HepG2 (cell line): ENCODE data around the gene AXIN2. TPM values are rescaled to one million over a fixed set of nuclear protein-coding genes. Genes with fewer than 3 reads are reported as not detected.

ENCODE experiments used
- ASH2L ChIP-seq: fragments of 300-600, 200-600 bp; sonication (generic); IDR thresholded peaks from 2 replicates; pipeline ENCODE4 v1.7.0; 2017; ENCODE audit warnings: low read depth, mild to moderate bottlenecking, moderate library complexity, mixed read lengths, low read length; ENCODE audit not compliant: insufficient read length
- CHCHD3 ChIP-seq: sonication (generic); formaldehyde crosslinking; IDR thresholded peaks from 2 replicates; pipeline ENCODE4 v1.8.0; 2022; ENCODE audit warnings: mild to moderate bottlenecking, missing genetic modification reagents, moderate library complexity
- EHMT2 ChIP-seq: fragments of 200-600 bp; sonication (generic); IDR thresholded peaks from 2 replicates; pipeline ENCODE4 v1.7.0; 2017; ENCODE audit warnings: antibody characterized with exemption, low read depth, low read length, borderline replicate concordance
- GLI4 ChIP-seq: sonication (generic); formaldehyde crosslinking; IDR thresholded peaks from 2 replicates; pipeline ENCODE4 v1.5.1; 2020; ENCODE audit warnings: missing genetic modification reagents, mild to moderate bottlenecking, moderate library complexity, borderline replicate concordance
- NCOR1 ChIP-seq: fragments of 200-600 bp; sonication (generic); IDR thresholded peaks from 2 replicates; pipeline ENCODE4 v1.7.0; 2017; ENCODE audit warnings: antibody characterized with exemption, low read length, borderline replicate concordance
- RNF2 ChIP-seq: fragments of 450-650 bp; conservative IDR thresholded peaks from 2 replicates; pipeline ENCODE4 v1.6.1; 2016; ENCODE audit warnings: low read depth
- SPEN ChIP-seq: sonication (generic); formaldehyde crosslinking; IDR thresholded peaks from 2 replicates; pipeline ENCODE4 v1.5.1; 2020; ENCODE audit warnings: low read depth, mild to moderate bottlenecking, missing genetic modification reagents
- TAF1 ChIP-seq: sonication (generic); formaldehyde crosslinking; IDR thresholded peaks from 2 replicates; pipeline ENCODE4 v1.4.0; 2020; ENCODE audit warnings: missing genetic modification reagents
- TBX2 ChIP-seq: sonication (generic); formaldehyde crosslinking; IDR thresholded peaks from 2 replicates; pipeline ENCODE4 v1.5.0; 2020; ENCODE audit warnings: missing genetic modification reagents, mild to moderate bottlenecking, borderline replicate concordance
- WIZ ChIP-seq: sonication (generic); formaldehyde crosslinking; IDR thresholded peaks from 2 replicates; pipeline ENCODE4 v1.5.1; 2020; ENCODE audit warnings: mild to moderate bottlenecking, missing genetic modification reagents
- ZBTB7B ChIP-seq: sonication (generic); formaldehyde crosslinking; IDR thresholded peaks from 2 replicates; pipeline ENCODE4 v1.4.0; 2020; ENCODE audit warnings: missing genetic modification reagents
- ZKSCAN5 ChIP-seq: sonication (generic); formaldehyde crosslinking; IDR thresholded peaks from 2 replicates; pipeline ENCODE4 v1.5.1; 2020; ENCODE audit warnings: mild to moderate bottlenecking, missing genetic modification reagents
- ZNF292 ChIP-seq: sonication (generic); formaldehyde crosslinking; IDR thresholded peaks from 2 replicates; pipeline ENCODE4 v1.8.1; 2022; ENCODE audit warnings: mild to moderate bottlenecking, low read depth, missing genetic modification reagents, borderline replicate concordance
- ZNF296 ChIP-seq: sonication (generic); formaldehyde crosslinking; conservative IDR thresholded peaks from 2 replicates; pipeline ENCODE4 v1.5.0; 2020; ENCODE audit warnings: mild to moderate bottlenecking, missing genetic modification reagents
- ZNF33B ChIP-seq: sonication (generic); formaldehyde crosslinking; IDR thresholded peaks from 2 replicates; pipeline ENCODE4 v1.5.1; 2020; ENCODE audit warnings: mild to moderate bottlenecking, missing genetic modification reagents
- ZNF510 ChIP-seq: sonication (generic); formaldehyde crosslinking; IDR thresholded peaks from 2 replicates; pipeline ENCODE4 v1.4.0; 2020; ENCODE audit warnings: low read depth, mild to moderate bottlenecking, missing genetic modification reagents
- ZNF670 ChIP-seq: sonication (generic); formaldehyde crosslinking; IDR thresholded peaks from 2 replicates; pipeline ENCODE4 v1.8.0; 2022; ENCODE audit warnings: mild to moderate bottlenecking, missing genetic modification reagents, borderline replicate concordance
- ZNF879 ChIP-seq: sonication (generic); formaldehyde crosslinking; IDR thresholded peaks from 2 replicates; pipeline ENCODE4 v1.8.1; 2023; ENCODE audit warnings: missing genetic modification reagents
- polyA plus RNA-seq, 8 experiments: library from polyadenylated mRNA; depleted of rRNA in 3 of 8; stranded (reverse) in 7 of 8; unstranded in 1 of 8; fragments of >200 nt; fragmentation: Illumina TruSeq in 4 of 8; extraction: Trizol in 4 of 8; gene quantifications; 2 replicates each; pipeline versions ENCODE4 v1.2.1 to v1.2.3, GENCODE V29; 2011 to 2016; ENCODE audit warnings: low read depth in 4 of 8, missing spikeins in 1 of 8, mixed read lengths in 1 of 8; ENCODE audit not compliant: insufficient read depth in 1 of 8
- total RNA-seq, 5 experiments: library from RNA; depleted of rRNA; stranded (reverse); fragments of >200 nt; fragmentation: Illumina TruSeq; extraction: Trizol; gene quantifications; 2 replicates each; pipeline ENCODE4 v1.2.3, GENCODE V29; 2016; ENCODE audit warnings: low read depth in 1 of 5
- TF ChIP-seq, protein P1 (sequence below): sonication (generic); formaldehyde crosslinking; IDR thresholded peaks from 2 replicates; pipeline ENCODE4 v1.4.0; 2020; ENCODE audit warnings: missing genetic modification reagents, mild to moderate bottlenecking, borderline replicate concordance
- TF ChIP-seq, protein P2 (sequence below): sonication (generic); formaldehyde crosslinking; IDR thresholded peaks from 2 replicates; pipeline ENCODE4 v1.5.0; 2020; ENCODE audit warnings: mild to moderate bottlenecking, missing genetic modification reagents, borderline replicate concordance
- TF ChIP-seq, protein P3 (sequence below): sonication (generic); formaldehyde crosslinking; IDR thresholded peaks from 2 replicates; pipeline ENCODE4 v1.5.1; 2020; ENCODE audit warnings: mild to moderate bottlenecking, missing genetic modification reagents, moderate library complexity

AXIN2 gene
- total and polyA plus RNA-seq, 2 of the 13 experiments (the other 11 are each of a cell fraction or from before 2014, with no cell fraction given), result 58.6 to 63.4 TPM

DNA sequence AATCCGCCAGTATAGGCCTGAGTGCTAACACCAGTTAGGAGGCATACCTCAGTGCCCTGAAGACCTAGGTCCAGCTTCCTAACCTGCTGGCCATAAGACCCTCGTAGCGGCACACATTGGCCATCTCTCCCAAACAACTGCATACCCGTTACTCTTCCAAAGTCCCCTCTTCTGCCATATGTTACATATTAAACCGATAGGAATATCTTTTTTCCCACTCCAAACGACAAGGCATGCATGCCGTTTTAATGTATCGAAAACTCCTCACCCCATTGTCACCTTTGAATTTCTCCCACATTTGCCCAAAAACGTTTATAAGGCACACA is 721 bp upstream of the AXIN2 start (continued):
- TF ChIP-seq ZNF670 (CRISPR knock-in tag), result 0 out of 2 replicates have a peak, but pooled peaks have one; percentile 7
- TF ChIP-seq, protein P1, sequence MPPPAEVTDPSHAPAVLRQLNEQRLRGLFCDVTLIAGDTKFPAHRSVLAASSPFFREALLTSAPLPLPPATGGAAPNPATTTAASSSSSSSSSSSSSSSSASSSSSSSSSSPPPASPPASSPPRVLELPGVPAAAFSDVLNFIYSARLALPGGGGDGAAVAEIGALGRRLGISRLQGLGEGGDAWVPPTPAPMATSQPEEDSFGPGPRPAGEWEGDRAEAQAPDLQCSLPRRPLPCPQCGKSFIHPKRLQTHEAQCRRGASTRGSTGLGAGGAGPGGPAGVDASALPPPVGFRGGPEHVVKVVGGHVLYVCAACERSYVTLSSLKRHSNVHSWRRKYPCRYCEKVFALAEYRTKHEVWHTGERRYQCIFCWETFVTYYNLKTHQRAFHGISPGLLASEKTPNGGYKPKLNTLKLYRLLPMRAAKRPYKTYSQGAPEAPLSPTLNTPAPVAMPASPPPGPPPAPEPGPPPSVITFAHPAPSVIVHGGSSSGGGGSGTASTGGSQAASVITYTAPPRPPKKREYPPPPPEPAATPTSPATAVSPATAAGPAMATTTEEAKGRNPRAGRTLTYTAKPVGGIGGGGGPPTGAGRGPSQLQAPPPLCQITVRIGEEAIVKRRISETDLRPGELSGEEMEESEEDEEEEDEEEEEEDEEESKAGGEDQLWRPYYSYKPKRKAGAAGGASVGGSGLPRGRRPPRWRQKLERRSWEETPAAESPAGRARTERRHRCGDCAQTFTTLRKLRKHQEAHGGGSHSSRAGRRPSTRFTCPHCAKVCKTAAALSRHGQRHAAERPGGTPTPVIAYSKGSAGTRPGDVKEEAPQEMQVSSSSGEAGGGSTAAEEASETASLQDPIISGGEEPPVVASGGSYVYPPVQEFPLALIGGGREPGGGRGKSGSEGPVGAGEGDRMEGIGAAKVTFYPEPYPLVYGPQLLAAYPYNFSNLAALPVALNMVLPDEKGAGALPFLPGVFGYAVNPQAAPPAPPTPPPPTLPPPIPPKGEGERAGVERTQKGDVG (CRISPR knock-in tag), result 0 out of 2 replicates have a peak, but pooled peaks have one; percentile 4
- TF ChIP-seq, protein P2, sequence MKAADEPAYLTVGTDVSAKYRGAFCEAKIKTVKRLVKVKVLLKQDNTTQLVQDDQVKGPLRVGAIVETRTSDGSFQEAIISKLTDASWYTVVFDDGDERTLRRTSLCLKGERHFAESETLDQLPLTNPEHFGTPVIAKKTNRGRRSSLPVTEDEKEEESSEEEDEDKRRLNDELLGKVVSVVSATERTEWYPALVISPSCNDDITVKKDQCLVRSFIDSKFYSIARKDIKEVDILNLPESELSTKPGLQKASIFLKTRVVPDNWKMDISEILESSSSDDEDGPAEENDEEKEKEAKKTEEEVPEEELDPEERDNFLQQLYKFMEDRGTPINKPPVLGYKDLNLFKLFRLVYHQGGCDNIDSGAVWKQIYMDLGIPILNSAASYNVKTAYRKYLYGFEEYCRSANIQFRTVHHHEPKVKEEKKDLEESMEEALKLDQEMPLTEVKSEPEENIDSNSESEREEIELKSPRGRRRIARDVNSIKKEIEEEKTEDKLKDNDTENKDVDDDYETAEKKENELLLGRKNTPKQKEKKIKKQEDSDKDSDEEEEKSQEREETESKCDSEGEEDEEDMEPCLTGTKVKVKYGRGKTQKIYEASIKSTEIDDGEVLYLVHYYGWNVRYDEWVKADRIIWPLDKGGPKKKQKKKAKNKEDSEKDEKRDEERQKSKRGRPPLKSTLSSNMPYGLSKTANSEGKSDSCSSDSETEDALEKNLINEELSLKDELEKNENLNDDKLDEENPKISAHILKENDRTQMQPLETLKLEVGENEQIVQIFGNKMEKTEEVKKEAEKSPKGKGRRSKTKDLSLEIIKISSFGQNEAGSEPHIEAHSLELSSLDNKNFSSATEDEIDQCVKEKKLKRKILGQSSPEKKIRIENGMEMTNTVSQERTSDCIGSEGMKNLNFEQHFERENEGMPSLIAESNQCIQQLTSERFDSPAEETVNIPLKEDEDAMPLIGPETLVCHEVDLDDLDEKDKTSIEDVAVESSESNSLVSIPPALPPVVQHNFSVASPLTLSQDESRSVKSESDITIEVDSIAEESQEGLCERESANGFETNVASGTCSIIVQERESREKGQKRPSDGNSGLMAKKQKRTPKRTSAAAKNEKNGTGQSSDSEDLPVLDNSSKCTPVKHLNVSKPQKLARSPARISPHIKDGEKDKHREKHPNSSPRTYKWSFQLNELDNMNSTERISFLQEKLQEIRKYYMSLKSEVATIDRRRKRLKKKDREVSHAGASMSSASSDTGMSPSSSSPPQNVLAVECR, result no peak; the same call in 1 of the 2 replicates
- TF ChIP-seq ZBTB7B (CRISPR knock-in tag), result peak; percentile 49; the same call in 1 of the 2 replicates
- 0 out of 2 replicates have a peak, but pooled peaks have one; percentile 16 for TF ChIP-seq ZNF296
- 0 out of 2 replicates have a peak, but pooled peaks have one; percentile 8 for TF ChIP-seq GLI4 (CRISPR knock-in tag)
- TF ChIP-seq NCOR1, result 0 out of 2 replicates have a peak, but pooled peaks have one; percentile 11
- TF ChIP-seq ASH2L, result peak; percentile 12
- peak; percentile 42; the same call in 1 of the 2 replicates for TF ChIP-seq TBX2 (CRISPR knock-in tag)
- TF ChIP-seq ZNF292 (CRISPR knock-in tag), result no peak; the same call in 1 of the 2 replicates
- 0 out of 2 replicates have a peak, but pooled peaks have one; percentile 5 for TF ChIP-seq ZKSCAN5 (CRISPR knock-in tag)
- TF ChIP-seq SPEN, result peak; percentile 15; the same call in 1 of the 2 replicates
- TF ChIP-seq ZNF510, result no peak
- TF ChIP-seq EHMT2, result 0 out of 2 replicates have a peak, but pooled peaks have one; percentile 54
- 0 out of 2 replicates have a peak, but pooled peaks have one; percentile 6 for TF ChIP-seq ZNF33B (CRISPR knock-in tag)
- TF ChIP-seq, protein P3, sequence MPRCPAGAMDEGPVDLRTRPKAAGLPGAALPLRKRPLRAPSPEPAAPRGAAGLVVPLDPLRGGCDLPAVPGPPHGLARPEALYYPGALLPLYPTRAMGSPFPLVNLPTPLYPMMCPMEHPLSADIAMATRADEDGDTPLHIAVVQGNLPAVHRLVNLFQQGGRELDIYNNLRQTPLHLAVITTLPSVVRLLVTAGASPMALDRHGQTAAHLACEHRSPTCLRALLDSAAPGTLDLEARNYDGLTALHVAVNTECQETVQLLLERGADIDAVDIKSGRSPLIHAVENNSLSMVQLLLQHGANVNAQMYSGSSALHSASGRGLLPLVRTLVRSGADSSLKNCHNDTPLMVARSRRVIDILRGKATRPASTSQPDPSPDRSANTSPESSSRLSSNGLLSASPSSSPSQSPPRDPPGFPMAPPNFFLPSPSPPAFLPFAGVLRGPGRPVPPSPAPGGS, result peak; percentile 70; the same call in 1 of the 2 replicates
- 0 out of 2 replicates have a peak, but pooled peaks have one; percentile 24 for TF ChIP-seq RNF2
- TF ChIP-seq ZNF879 (CRISPR knock-in tag), result no peak
- TF ChIP-seq CHCHD3 (CRISPR knock-in tag), result 0 out of 2 replicates have a peak, but pooled peaks have one; percentile 8
- peak; percentile 11; the same call in 1 of the 2 replicates for TF ChIP-seq TAF1 (CRISPR knock-in tag)
- TF ChIP-seq WIZ, result 0 out of 2 replicates have a peak, but pooled peaks have one; percentile 11
